Activated CD4-positive, CD25-positive, alpha-beta regulatory T cell treated with anti-CD3 and anti-CD28 coated beads, Interleukin-2, amount 50 U/mL, for 16 hours (primary cell): ENCODE results near the gene C1QA.

Source experiments
- DNase-seq: peaks from one replicate; pipeline ENCODE4 v3.0.0-alpha.2; 2020; ENCODE audit warnings: low read depth, low spot score

The C1QA gene, protein sequence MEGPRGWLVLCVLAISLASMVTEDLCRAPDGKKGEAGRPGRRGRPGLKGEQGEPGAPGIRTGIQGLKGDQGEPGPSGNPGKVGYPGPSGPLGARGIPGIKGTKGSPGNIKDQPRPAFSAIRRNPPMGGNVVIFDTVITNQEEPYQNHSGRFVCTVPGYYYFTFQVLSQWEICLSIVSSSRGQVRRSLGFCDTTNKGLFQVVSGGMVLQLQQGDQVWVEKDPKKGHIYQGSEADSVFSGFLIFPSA

DNA sequence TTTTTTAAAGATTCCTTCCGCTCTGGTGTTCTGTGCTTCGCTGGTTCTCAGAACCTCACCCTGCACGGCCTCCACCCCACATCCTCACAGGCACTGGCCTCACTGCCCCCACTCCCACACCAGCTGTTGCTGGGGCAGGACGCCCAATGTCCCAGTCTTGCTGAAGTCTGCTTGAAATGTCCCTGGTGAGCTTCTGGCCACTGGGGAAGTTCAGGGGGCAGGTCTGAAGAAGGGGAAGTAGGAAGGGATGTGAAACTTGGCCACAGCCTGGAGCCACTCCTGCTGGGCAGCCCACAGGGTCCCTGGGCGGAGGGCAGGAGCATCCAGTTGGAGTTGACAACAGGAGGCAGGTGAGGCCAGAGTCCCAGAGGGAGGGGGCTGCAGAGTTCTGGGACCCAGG, at the start of gene C1QA:
C1QA (plus strand) TSS at position 276 of the 400 bp plus-strand sequence. CDS start 989 bp downstream, outside the sequence.
- DNase-seq, result no peak

DNA sequence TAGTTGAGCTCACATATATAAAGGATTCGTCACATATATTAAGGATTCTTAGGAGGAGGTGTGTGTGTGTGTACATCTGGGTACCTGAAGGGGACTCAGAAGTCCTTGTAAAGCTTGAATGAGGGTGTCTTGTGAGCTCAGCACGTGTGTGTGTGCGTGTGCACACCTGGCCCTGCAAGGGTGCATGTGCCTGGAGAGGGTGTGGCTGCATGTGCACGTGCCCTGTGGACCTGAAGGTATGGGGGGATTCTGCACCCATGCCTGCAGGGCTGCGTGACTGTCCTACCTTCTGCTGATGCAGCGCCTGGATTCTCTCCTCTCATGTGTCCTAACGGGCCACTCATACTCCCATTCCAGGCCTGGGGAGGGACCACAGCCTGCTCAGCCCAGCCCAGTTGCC, 49.2 kb upstream of the C1QA start:
- no peak for DNase-seq

GRCh38 chr1:22588899-22589422, 47.5 kb upstream of the C1QA start:
- no peak for DNase-seq

GRCh38 chr1:22591576-22591975, 44.9 kb upstream of the C1QA start:
- DNase-seq, result no peak

GRCh38 chr1:22592051-22592450, 44.4 kb upstream of the C1QA start:
- no peak for DNase-seq

DNA sequence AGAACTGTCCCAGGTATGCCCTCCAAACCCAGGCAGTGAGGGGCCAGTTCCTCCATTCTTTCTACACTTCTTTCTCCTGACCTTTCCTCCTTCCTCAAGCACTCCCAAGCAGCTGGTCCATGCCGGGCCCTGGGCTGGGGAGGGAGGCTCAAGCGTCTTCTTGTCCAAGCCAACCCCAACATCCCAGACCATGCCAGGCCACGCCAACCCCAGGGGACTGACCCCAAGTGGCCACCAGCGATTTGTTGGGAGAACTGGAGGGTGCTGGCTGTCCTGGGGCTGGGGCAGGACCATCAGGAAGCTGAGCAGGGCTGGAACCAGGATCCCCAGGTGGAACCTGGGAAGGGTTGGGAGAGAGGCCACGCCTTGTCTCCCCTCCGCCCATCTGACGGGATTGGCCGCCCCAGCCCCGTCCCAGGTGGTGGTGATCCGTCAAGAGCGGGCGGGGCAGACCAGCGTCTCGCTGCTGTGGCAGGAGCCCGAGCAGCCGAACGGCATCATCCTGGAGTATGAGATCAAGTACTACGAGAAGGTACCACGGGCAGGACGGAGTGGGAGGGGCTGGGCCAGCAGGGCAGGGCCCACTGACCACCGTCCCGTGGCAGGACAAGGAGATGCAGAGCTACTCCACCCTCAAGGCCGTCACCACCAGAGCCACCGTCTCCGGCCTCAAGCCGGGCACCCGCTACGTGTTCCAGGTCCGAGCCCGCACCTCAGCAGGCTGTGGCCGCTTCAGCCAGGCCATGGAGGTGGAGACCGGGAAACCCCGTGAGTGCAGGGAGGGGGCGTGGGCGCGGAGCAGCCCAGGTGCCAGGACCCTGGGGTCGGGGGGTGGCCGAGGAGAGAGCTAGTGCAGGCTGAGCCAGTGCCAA, 43.3 kb upstream of the C1QA start:
- DNase-seq, result no peak

DNA sequence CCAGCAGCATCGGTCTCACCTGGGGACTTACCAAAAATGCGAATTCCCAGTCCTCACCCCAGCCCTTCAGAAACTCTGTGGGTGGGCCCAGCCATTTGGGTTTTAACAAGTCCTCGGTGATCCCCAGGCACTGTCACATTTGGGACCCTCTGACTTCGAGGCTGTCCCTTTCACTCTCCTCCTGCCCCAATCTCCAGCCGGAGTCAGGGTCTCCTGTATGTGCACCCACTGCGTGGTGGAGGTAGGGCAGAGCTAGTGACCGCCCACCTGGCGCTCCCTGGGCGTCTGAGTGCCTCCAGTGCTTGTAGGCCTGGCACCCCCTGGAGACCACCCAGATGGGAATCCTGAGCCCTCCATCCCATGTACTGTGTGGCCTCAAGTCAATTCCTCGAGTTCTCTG, 42.0 kb upstream of the C1QA start:
- DNase-seq, result no peak

GRCh38 chr1:22595108-22595507, 41.3 kb upstream of the C1QA start:
- no peak for DNase-seq

DNA sequence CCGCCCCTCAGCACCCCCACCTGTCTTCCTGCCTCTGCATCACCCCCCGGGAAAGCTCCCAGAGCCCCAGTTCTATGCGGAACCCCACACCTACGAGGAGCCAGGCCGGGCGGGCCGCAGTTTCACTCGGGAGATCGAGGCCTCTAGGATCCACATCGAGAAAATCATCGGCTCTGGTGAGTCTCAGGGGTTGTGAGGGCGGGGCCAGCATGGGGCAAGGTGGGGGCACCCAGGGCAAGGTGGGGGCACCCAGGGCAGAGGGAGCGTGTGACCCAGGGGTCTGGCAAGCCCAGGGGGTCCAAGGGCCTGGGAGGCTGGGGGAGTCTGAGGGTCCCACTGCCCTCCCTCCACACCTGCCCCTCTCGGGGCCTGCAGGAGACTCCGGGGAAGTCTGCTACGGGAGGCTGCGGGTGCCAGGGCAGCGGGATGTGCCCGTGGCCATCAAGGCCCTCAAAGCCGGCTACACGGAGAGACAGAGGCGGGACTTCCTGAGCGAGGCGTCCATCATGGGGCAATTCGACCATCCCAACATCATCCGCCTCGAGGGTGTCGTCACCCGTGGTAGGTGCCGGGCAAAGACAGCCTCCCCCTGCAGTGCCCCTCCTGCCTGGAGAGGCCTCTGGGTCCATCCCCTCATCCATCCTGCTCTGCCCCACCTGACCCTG, 39.0 kb upstream of the C1QA start:
- no peak for DNase-seq

- no peak for DNase-seq
These were observed 38.4 kb upstream of the C1QA start for GRCh38 chr1:22597996-22598395.

DNA sequence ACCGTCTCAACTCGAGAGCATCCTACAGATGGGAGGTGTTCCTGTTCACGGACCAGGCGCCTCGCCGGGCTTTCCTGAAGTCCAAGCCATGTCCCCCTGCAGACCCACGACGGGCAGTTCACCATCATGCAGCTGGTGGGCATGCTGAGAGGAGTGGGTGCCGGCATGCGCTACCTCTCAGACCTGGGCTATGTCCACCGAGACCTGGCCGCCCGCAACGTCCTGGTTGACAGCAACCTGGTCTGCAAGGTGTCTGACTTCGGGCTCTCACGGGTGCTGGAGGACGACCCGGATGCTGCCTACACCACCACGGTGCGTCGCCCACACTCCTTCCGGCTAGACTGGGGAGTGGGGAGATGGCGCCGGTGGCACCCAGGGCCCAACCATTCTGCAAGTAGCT, 37.7 kb upstream of the C1QA start:
- DNase-seq, result no peak

DNA sequence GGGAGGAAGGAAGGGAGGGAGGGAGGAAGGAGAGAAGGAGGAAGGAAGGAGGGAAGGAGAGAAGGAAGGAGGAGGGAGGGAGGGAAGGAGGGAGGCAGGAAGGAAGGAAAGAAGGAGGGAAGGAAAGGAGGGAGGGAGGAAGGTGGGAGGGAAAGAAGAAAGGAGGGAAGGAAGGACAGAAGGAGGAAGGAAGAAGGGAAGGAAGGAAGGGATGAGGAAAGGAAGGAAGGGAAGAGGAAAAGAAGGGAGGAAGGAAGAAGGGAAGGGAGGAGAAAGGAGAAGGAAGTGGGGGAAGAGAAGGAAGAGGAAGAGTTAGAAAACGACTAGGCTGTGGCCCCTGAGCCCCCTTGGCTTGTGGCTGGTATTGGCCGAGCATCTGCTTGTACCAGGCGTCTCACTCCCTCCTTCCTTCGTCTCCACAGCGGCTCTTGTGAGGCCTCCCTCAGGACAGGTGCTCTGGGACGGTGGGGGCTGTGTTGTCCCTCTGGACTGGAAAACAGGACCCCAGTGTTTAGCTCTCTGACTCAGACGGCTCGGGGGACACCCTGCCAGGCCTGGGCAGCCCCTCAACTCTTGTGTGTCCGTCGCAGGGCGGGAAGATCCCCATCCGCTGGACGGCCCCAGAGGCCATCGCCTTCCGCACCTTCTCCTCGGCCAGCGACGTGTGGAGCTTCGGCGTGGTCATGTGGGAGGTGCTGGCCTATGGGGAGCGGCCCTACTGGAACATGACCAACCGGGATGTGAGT, 36.2 kb upstream of the C1QA start:
- DNase-seq, result no peak

GRCh38 chr1:22600817-22601605, 35.4 kb upstream of the C1QA start:
- DNase-seq, result no peak

DNA sequence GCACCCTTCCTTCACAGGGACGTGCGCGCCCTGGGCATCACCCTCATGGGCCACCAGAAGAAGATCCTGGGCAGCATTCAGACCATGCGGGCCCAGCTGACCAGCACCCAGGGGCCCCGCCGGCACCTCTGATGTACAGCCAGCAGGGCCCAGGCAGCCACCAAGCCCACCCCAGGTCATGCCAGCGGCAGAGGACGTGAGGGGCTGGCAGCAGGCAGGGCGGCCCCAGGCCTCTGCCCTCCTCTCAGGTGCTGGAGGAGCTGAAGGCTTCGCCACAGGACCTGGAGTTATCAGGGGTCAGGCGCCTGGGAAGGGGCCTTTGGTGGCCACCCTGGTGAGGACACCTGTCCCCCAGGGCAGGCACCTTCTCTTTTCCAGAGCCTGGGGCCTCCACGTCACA, 34.8 kb upstream of the C1QA start:
- no peak for DNase-seq

DNA sequence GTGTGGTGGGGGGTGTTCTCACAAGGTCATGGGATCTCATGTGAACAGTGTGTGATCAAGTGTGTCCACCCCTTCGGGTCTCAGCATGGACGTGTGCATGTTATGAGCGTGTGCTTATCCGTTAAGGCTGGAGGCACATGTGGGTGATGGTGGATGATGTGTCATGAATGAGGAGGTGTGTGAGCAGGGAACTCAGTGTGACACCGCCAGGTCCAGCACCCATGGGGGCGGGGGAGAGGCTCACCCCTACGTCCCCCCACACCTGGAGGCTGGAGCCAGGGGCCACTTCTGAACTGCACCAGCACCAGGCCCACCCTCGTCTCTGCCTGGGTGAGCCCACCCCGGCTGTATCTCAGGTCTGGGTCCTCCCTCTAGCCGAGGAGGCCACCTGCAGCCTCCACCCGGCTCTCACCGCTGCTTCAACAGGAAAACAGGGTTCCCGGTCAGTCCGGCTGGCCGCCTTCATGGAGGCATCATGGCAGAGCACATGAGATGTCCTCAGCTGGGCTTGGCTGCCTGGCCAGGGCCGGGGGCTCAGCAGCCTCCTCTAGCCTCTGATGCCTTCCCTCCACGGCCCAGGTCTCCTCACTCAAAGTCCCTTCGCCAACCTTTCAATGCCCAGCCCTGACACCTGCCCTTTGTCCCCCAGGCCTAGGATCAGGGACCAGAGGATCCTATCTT, 34.2 kb upstream of the C1QA start:
- DNase-seq, result no peak

DNA sequence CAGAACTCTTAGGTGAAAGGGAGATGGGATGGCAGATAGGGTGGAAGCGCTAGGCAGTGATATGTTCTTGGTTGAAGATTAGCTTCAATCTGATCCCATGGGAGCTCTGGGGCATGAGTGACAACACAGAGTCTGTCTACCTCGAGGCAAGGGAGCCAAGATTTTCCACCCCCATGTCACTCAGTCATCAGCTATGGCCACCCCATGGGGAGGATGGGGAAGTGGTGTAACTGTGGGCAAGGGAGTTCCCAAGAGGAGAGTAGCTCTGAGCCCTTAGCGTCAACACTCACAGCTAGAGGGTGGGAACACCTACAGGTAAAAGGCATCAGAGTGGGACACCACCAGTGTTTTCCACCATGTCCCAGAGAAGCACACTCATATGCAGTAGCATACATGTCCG, 30.3 kb upstream of the C1QA start:
- DNase-seq, result no peak

GRCh38 chr1:22607154-22607553, 29.3 kb upstream of the C1QA start:
- no peak for DNase-seq

DNA sequence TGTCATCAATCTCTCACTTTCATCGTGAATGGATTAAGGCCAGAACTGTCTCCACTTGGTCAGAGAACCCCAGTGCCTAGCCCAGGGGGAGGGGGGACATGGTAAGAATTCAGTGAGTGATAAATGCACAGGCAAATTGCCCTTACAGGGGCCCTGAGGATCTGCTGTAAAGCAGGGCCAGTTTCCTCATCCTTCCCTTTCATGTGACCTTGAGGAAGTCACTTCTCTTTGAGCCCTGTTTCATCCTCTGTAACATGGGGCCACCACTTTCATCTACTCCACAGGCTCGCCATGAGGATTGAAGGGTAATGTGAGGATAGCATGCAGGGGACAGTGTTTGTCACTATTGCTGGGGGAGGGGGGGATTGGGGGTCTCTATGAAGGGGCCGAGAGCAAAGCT, 28.1 kb upstream of the C1QA start:
- DNase-seq, result no peak

DNA sequence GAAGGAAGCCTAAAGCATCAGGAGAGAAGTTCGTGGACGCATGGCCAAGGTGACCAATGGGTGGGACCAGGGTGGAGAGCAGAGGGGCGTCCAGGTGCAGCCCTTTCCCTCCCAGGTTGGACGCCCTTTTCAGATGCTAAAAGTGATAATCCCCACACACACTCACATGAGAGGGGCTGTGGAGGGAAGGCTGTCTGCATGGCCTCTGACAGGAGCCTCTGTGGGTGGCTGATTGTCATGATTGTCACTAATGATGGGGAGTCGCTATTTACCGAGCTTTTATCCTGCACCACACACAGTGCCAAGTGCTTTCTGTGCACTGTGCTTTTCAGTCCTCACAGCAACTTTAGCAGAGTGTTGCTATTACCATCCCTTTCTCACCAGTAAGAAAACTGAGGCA, 27.1 kb upstream of the C1QA start:
- no peak for DNase-seq

- no peak for DNase-seq
These were observed 24.9 kb upstream of the C1QA start for GRCh38 chr1:22611530-22611947.
